Activated naive CD4-positive, alpha-beta T cell treated with Interleukin-2 at 50 U/mL for 16 hours (primary cell): ENCODE data around the gene CTSC.
"Not testable (repeated sequence)": the region's sequence is repeated elsewhere in the genome, so short reads cannot be mapped to it uniquely, and the experiment has no call there.

Source experiments
- DNase-seq: peaks from one replicate; pipeline ENCODE4 v3.0.0-alpha.2; 2020

Gene CTSC

DNA sequence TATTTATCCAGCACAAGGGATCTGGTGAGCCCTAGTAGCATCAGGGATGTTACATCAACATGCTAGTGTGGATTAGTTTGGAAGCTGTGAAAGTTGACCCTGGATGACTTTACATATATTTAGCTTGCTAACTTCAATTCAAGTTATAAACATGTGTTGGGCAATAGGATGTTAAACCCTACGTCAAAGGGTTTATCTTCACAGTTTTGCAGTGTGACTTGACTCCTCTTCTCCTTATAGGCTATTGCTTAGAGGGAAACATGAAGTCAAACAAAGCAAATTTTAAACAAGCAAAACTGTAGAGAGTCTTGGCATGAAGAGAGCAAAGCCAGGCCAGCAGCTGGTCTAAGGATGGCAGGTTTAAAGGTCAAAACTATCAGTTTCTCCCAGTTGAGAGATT lies 11.3 kb upstream of the CTSC start:
- DNase-seq: no peak

DNA sequence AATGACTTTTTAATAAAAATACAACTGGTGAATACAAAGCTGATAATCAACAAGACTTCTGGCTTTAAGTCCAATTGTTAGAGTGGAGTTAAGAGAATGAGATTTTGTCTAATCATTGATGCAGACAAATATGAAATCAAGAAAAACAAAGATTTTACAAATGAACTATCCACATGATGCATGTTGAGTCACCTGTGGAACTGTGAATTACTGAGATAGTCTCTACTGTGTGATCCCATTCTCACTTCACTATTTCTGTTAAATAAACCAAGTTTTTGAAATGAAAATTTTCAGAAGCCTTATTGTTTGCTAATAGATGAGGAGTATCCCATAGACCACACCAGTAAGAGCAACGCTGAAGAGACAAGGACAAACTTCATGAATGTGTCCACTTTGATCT lies 8.4 kb upstream of the CTSC start:
- no peak for DNase-seq

DNA sequence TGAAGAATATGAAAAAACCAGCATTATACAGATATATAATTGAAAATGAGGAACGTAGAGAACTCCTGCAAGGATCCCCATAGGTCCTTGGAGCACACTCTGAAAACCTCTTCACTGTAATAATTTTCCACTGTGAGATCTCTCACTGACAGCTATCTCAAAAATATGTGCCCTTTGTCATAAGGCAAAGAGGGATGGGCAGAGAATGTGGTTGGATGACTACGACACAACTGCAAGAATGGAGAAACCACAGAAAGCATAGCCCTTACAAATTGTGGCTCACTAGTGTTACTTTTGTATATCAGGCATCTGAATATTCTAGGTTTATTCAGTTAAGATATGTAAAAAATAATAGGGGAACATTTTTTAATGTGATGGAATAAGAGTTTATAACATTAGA lies 7.9 kb upstream of the CTSC start:
- no peak for DNase-seq

DNA sequence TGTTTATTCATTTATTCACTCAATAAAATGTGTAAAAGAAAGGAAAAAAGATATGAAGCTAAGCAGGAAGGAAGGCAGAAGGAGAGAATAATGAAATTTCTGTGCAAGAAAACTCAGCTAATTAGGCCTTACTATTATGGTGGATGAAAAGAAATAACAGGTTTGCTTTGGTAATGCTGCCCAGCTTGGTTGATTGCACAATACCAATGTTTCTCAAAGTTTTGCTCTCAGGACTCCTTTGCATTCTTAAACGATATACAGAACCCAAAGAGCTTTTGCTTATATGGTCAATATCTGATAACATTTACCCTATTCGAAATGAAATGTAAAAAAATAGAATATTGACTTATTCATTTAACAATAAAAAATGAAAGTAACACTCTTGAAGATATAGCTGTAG lies 7.3 kb upstream of the CTSC start:
- DNase-seq: no peak

DNA sequence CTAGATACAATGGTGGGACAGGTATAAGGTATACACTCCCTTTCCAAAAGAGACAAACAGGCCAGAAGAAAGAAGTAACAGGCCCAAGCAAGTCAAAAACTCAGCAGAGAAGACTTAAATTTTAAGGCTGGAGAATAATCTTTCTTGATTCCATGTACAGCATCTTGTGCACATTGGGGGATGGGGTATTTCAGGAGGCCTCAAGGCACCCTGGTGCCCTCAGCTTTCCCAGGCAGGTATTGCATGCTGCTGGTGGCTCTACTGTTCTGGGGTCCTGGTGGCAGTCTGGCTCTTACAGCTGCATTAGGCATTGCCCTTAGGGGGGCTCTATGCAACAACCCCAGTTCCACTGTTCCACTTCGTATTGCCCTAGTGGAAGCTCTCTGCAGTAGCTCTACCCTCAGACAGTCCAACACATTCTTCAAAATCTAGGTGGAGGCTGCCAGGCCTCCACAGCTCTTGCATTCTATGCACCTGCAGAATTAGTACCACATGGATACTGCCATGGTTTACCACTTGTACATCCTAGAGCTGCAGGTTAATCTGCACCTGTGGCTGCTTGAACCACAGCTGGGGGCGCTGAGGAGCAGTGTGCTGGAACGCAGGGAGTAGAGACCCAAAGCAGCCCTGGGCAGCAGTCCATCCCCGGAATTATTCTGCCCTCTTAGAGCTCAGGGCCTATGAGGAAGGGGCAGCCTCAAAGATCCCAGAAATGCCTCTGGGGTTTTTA lies 4.2 kb upstream of the CTSC start:
- DNase-seq: no peak

DNA sequence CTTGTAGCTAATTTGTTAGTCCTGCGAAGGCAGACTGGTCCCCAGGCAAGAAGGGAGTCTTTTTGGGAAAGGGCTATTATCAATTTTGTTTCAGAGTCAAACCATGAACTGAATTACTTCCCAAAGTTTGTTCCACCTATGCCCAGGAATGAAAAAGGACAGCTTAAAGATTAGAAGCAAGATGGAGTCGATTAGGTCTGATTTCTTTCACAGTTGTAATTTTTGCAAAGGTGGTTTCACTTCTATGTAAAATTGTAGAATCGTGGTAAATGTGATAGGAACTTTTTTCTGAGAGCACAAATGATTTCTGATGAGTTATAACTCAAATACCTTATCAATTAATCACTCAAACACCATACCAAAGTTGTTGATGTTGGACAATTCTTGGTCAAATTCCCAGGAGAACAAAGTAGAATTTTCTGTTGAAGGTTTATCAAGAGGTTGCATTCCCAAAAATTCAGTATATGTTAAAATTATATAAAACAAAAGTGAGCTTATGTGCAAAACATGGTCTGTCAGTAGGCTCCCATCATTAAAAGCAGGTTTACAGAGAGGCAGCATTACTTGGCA lies 2.9 kb upstream of the CTSC start:
- DNase-seq: no peak

DNA sequence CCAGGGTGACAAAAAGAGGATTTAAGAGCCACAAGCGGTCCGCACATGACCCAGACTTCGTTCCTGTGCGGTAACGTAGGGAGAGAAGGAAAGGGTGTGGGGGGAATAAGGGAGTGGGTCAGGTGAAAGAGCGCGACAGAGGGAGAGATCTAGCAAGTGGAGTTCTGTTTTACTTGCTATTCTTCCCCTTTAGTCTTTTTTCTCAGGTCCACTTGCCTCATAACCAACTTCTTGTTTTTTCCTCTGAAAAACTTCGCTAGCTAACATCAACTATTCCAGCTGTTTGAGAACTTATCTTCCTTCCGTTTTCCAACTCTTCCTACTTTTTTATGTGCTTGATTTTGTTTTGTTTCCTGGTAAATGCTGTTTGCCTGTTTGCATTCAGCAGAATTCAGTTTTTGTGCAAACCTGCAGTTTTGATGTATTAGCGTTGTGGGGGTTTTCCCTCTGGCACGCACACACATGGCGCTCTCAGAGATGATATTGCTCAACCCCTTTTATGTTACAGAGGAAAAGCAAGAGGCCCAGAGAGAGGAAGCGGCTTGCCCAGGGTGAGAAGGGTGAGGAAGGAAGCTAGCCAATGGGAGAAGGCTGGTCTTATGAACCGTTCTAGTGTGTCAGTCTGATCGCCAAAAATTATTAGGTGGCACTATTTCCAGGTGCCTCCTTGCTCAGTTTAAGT lies 592 bp upstream of the CTSC start:
- peak; percentile 59 for DNase-seq

DNA sequence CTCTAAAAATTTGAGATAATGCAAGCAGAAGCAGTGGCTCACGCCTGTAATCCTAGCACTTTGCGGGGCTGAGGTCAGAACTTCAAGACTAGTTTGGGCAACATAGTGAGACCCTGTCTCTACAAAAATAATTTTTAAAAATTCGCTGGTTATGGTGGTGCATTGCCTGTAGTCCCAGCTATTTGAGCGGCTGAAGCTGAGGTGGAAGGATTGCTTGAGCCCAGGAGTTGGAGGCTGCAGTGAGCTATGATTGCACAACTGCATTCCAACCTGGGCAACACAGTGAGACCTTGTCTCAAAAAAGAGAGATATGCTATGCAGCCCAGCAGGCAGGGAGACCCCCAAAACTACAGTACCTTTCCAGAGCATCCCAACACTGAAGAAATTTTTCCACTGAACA lies 2.3 kb downstream of the CTSC start:
- no peak for DNase-seq

DNA sequence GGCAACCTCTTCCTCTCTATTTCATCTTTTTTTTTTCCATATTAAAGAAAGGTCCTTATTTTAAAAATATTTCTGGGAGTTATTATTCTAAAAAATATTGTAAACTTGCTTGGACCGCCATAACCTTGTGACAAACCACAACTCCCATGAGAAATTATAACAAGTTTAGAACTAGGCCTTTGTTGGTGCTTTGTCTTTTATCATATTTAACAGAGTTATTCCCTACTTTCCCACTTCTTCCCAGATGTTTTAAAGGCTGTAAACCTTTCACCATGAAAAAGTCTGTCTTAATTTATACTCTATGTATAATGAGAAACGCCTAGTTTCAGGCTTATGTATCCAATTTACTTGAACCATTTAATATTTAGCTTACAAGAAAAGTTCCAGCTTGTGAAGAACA lies 3.7 kb downstream of the CTSC start:
- no peak for DNase-seq

DNA sequence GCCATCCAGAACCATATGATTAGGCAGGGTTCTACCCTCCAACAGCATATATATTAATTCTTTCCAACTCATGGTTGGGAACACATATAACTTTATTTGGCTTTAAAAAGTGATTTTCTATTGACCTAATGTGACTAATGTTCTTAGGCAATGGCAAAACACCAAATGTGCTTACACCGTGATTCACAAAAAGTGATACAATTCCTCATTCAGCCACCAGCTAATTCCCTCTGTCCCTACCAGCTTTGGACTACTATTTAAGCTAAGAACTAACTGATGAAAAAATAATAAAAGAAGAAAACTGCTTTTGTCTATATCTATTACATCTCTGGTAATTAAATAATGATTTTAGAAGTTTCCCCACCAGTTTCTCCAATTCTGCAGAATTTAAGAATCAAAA lies 4.7 kb downstream of the CTSC start:
- DNase-seq: no peak

DNA sequence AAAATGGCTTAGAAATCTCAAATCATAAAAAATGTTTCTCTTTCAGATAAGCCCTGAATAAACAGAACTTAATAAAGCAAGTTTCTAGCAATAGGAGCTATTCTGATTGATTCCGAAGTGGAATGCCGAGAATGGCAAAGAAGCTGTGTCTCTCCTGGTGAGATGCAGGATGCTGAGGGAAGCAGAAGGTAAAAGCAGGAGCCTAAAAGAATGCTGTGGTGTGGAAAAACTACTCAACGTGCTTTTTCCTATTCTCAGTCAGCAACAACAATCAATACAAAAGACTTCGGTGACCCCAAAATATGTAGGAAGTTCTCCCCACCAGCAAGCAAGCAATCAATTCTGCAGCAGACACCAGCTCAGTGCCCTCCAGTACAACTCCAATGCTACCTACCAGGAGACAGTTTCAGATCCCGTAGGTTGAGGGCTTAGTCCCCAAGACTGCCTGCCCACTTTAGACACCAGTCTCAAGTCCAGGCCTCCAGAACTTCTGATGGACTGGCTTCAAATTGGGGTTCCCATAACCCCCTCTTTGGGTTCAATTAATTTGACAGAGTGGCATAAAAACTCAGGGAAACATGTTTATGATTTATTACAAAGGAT lies 6.6 kb downstream of the CTSC start:
- no peak for DNase-seq

DNA sequence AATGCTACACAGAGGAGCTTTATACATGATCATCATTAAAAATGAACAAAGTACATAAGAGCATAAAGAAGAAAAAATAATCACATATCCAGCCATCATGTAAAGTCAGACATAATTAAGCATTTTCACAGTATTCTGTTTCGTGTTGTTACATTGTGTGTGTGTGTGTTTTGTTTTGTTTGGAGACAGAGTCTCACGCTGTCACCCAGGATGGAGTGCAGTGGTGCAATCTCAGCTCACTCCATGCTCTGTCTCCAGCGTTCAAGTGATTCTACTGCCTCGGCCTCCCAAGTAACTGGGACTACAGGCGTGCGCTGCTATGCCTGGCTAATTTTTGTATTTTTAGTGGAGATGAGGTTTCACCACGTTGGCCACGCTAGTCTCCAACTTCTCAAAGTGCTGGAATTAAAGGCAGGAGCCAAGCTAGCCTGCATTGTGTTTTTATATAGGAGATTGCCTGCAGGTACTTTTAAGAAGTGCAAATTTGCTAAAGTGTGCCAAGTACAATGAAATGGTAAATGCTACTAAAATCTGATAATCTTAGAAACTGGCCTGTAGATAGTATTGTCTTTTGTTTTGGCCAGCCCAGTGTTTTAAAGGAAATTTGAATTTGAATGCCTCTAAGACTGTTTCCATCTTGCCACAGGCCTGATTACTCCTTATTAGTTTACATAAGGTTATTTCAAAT lies 7.8 kb downstream of the CTSC start:
- no peak for DNase-seq

DNA sequence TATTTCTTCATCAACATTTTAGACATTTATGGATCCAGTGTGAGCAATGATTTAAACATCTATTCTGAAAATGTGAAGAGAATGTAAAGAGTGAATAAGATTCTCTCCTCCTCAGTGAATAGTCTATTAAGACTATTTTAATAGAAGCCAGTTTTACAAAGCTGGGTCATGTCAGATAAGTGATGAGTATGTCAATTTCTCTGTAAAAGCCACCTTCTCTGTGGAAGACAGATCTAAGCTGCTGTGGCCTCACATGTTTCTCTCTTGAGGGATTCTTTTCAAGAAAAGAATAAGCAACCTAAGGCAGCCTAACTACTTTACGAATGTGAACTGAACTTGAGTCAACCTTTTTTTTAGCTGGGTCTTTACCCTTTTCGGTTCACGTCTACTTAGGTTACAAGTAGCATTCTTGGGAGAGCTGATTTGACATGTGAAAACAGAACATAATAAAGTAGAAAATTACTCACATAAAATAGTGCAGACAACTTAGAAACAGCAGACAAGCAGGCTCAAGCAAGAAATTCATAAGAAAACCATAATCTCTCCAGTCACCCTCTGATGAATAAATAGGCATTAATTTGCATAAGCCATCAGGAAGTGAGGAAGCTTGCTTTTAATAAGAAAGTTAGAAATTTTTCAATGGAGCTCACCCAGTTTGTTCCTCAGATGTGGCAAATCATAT lies 9.9 kb downstream of the CTSC start:
- no peak for DNase-seq

DNA sequence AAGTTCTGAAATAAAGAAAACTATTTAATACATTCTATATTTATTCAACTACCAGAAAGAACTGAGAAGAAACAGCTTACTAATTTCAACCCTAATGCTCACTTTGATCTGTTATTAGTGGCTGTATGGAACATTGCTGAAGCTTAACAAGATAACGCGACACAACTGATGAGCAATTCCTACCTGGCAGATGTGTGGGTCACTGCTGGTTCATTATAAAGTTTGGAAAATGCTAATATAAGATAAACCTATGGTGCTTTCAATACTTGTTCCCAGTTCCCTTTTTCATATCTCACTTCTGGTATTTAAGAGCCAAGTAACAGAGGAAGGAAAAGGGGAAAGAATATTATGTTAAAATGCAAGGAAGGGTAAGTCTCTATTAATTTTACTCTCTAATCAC lies 10.5 kb downstream of the CTSC start:
- DNase-seq: no peak

DNA sequence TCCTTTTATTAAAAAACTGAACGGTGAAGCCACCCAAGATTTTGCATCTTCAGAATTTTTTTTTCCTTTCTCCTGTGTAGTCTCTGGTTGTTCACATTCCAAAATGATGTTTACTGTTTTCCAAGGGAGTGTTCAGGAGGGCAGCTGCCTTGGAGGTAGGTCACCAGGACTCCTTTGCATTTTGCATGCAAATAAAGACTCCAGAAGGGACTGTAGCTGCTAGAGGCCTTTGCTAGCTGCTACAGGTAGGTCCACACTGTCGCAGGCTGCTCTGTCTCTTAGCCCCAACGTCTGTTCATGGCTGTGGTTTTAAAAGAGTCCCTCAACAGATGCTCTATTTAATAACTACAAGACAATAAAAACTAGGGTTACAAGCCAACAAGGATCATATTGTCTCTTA lies 11.4 kb downstream of the CTSC start:
- no peak for DNase-seq

DNA sequence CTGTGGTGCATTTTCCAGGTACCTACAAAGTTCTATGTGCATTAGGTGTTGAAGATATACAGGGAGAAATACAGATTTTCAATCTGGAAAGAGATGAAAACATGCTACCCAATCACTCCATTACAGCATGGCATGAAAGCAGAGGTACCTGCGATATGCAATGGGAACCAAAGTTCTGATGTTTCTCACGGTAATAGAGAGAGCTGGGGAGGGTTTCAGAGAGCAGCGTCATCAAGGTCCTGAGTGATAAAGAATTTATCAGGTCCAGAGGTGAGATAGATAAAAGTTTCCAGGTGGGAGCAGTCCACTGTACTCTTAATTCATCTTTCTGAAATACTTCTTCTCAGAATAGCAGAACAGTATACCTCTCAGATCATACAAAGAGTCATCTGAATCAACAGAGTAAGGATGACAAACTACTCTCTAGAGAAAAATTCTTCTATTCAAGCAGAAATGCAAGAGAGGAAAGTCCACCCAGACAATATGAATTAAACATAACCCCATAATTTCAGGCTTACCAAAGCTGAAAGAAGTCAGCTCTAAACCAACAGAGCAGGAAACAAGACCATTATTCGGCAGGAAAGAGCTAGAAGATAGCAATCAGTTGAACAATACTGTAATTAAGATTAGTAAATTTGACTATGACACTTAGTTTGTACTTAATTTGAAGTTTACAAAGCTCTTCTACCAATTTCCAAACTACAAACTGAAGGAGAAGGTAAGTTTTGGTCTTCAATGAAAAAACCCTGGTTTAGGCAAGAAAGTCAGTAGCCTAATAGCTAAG lies 12.8 kb downstream of the CTSC start:
- no peak for DNase-seq

DNA sequence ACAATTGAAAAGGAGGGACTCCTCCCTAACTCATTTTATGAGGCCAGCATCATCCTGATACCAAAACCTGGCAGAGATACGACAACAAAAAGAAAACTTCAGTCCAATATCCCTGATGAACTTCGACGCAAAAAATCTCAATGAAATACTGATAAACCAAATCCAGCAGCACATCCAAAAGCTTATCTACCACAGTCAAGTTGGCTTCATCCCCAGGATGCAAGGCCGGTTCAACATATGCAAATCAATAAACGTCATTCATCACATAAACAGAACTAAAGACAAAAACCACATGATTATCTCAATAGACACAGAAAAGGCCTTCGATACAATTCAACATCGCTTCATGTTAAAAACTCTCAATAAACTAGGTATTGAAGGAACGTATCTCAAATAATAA lies 14.7 kb downstream of the CTSC start:
- not testable (repeated sequence) for DNase-seq

DNA sequence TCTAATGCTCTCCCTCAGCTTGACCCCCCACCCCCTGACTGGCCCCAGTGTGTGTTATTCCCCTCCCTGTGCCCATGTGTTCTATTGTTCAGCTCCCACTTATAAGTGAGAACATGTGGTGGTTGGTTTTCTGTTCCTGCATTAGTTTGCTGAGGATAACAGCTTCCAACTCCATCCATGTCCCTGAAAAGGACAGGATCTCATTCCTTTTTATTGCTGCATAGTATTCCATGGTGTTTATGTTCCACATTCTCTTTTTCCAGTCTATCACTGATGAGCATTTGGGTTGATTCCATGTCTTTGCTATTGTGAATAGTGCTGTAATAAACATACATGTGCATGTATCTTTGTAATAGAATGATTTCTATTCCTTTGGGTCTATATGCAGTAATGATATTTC lies 16.1 kb downstream of the CTSC start:
- DNase-seq: not testable (repeated sequence)

DNA sequence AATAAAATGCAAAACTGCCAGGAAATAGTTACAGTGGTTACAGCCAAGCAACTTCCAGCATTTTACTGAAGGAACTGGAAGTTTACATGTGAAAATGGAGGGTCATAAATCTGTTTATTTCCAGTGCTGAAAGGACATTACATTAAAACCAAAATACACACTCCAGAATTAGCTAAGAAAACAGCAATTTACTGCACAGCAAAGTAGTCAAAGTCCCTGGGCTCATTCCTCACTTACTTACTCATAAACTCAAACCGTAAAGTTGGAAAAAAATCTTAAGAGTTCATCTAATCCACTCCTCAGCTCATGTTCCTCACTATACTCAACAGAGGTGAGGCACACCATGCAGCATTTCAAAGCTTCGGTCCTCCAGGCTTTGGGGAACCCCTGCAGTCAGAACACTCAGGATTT lies 17.4 kb downstream of the CTSC start:
- DNase-seq: no peak

DNA sequence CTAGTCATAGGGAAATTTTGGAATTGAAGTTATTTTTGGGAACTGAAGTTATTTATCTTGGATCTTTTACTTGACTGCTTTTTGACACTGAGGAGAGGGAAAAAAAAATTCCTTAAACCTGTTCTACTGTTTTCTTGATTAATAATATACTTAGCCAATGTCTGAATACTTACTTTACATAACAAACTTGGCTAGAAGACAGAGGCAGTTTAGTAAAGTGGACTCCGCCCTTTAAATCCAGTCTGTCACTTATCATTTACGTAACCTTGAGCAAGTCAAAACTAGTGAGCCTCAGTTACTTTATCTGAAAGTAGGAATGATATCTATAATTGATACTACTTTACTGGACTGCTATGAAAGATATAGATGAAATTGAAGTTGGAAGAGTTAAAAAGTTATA lies 19.5 kb downstream of the CTSC start:
- no peak for DNase-seq

DNA sequence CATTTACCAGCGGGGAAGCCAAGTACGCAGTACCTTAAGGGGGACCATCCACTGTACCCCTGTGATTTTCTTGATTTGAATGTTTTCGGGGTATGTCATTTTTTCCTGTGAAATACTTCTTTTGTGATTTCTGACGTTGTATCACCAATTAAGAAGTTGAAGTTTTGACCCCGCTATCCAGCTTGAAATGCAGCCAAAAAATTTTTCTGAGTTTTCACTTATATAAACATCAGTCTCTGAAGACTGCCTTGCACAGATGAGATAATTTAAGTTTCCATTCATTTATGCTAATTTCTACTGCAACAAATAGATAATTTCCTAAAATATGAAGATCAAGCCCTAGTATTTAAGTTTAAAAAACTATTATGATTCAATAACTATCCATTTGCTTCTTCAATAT lies 20.0 kb downstream of the CTSC start:
- DNase-seq: no peak

DNA sequence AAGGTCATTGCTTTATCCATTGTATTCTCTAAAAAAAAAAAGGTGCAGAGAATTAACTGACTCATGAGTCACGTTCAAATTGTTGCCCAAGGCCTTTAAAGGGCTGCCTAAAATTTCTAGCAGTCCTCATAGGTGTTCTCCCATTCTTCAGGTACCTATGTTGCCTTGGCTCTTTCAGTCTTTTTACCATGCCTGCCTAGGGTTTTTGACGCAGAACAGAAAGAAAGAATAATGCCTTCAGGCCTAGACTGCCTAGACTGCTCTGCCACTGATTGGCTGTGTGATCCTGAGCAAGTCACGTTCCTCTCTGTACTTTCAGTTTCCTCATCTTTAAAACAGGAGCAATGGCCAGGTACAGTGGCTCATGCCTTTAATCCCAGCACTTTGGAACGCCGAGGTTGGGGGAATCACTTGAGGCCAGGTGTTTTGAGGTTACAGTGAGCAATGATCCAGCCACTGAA lies 21.5 kb downstream of the CTSC start:
- no peak for DNase-seq
